Hematopoietic multipotent progenitor cell treated with erythropoietin and hydrocortisone succinate and interleukin-3 and kit ligand, for 15 days (in vitro differentiated cells): ENCODE data around the gene COL15A1.

ENCODE experiments used
- DNase-seq: peaks from one replicate; pipeline ENCODE4 v3.0.0-alpha.2; 2015; ENCODE audit warnings: low spot score

Gene COL15A1

DNA sequence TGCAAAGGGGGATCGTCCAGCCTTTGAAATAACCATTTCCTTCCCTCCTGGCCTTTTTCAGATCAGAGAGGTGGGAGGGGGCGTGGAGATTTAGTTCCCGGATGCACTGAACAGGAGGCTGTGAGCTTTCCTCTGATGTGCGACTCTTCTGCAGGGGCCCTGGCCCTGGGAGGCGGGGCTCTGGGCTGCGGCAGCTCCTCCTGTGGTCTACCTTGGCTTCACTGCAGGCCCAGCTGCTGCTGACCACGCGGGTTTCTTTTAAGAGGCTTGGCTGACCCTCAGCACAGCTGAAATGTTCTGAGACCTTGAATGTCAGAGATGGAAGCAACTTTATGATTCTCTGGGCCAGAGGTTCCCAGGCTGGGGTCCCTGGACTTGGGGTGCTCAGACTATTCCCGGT is 27.0 kb upstream of the COL15A1 start:
- no peak for DNase-seq

DNA sequence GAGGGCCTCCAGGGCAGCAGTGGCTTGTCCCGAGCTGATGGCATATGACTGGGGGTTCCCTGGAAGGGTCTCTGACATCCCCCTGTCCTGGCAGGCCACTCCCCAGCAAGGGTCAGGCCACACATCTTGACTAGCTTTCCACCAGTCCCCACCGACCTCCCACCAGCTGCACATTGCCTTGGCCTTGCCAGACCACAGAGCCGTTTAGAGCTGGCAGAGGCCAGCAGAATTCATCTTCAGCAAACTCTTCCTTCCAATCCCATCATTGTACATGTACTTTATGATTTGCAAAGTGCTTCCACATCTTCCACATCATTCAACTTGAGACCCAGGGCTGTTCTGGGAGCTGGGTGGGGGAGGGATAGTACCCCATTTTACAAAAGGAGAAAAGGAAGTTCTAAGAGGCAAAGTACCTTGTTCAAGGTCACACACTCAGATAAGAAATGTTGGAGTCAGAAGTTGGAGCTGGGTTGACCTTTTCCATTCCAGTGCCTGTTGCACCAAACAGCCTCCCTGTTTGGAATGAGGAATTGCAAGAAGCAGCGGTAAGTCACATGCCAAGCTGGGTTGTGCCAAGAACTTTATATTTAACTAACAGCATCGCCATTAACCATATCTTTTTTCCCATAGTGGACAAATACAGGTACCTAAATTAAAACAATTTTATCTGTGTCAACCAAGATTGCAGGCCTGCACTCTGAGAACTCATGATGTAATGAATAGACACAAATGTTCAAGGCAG is 25.8 kb upstream of the COL15A1 start:
- DNase-seq = no peak

GRCh38 chr9:98921732-98922131 is 22.0 kb upstream of the COL15A1 start:
- DNase-seq = no peak

DNA sequence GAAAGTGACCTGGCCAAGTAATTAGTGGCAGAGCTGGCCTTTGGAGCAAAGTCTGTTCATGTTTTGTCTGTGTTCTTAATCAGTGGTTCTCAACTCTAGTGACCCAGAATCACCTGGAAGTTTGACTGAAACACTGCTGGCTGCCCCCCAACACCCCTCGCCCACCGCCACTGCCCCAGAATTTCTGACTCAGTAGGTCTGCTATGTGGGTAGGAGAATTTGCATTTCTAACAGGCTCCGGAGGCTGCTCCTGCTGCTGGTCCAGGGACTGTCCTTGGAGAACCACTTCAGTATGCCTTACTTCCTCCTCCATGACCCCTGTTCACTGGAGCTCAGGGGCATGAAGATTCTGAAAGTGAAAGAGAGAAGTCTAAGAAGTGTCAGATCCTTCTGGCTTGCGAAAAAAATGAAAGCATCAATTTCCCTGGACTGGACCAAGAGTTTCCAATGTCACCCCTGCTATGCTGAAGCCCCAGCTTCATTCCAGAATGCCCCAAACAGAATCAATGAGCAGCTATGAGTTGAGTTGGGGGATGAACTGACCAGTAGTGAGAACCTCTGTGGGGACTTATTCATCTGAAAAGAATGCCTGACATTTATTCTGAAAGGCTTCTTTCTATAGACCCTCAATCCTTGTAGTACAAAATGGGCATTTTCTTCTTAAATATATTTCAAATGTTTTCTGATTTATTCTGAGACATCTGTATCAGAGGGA is 20.8 kb upstream of the COL15A1 start:
- DNase-seq = no peak

DNA sequence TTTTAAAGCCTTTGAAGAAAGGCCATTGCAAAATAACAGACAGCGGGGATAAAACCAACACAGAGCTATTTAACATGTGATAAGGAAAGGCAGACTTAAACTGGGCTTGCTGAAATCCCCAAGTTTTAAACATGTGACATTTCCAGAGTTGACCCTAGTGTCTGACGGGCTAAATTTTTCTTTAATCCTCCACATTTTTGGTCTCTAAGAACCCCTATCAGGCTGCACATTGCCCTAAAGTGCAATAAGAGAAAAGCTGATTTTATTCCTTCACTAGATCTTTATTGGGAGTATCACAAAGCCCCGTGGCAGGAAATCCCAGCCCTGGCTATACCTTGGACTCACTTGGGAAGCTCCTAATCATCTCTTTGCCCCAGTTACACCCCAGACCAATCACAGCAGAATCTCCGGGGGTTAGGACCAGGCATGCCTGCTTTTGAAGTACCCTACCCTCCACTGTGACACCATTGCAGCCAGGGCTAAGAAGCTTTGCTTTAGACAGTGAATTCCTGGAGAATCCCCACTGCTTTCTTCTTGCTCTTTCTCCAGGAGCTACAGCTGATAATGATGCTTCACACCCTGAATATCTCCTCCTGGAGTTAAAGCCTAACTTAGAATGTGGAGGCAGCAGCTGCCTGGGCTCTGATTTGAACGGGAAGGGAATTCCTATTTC is 20.1 kb upstream of the COL15A1 start:
- no peak for DNase-seq

- DNase-seq = no peak
Observed at GRCh38 chr9:98924946-98925820, 18.5 kb upstream of the COL15A1 start.

- no peak for DNase-seq
Observed at GRCh38 chr9:98925956-98926355, 17.8 kb upstream of the COL15A1 start.

GRCh38 chr9:98927724-98928123 is 16.0 kb upstream of the COL15A1 start:
- DNase-seq = no peak

DNA sequence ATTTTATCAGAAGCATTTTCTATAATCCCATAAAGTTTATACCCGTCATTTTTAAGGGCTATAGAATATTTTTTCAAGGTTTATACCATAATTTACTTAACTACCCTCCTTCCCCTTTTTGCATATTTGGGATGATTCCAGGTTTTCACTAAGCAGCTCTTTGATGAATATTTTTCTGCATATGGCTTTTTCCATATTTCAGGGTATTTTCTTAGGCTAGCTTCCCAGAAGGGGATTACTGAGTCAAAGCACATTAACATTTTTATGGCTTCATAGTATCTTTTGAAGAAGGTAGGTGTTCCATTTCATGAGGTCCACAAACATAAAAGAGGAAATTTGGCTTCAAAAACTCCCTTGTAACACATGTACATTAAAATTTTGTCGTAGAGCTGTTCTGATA is 14.6 kb upstream of the COL15A1 start:
- no peak for DNase-seq

- DNase-seq = no peak
Observed at GRCh38 chr9:98929895-98930341, 13.8 kb upstream of the COL15A1 start.

- DNase-seq = no peak
Observed at GRCh38 chr9:98930792-98931191, 12.9 kb upstream of the COL15A1 start.

GRCh38 chr9:98931600-98932389 is 11.9 kb upstream of the COL15A1 start:
- DNase-seq = peak; percentile 44

DNA sequence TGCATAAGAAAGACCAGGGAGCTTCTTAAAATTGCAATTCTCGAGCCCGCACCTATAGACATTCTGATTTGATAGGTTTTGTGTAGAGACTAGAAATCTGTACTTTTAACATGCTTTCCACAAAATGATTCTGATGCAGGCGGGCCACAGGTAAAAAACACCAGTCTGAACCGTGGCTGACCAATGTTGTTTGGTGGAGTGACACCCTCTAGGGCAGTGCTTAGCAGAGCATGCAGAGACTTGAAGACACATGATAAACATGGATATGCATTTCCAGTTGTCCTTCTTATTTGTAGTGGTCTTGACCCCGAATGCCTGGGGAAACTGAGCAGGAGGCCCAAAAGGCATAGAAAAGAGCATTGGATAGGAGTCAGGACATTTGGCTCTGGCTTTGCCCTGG is 10.5 kb upstream of the COL15A1 start:
- DNase-seq = no peak

DNA sequence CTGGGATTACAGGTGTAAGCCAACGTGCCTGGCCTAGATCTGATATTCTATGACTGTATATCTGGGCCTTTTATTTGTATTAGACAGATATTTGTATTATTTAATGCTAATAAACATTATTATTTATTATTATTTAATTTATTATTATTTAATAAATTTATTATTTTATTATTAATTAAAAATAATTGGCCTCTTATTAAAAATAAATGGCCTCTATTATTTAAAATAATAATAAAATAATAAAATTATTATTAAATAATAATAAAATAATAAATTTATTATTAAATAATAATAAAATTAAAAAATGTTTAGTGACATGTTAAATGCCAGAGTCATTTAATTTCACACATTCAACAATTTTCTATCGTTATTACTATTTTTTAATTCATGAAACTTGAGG is 9.8 kb upstream of the COL15A1 start:
- DNase-seq = no peak

- peak; percentile 73 for DNase-seq
Observed at GRCh38 chr9:98935071-98935505, 8.6 kb upstream of the COL15A1 start.

- DNase-seq = no peak
Observed at GRCh38 chr9:98940276-98940675, 3.4 kb upstream of the COL15A1 start.

- no peak for DNase-seq
Observed at GRCh38 chr9:98941946-98942523, 1.7 kb upstream of the COL15A1 start.

DNA sequence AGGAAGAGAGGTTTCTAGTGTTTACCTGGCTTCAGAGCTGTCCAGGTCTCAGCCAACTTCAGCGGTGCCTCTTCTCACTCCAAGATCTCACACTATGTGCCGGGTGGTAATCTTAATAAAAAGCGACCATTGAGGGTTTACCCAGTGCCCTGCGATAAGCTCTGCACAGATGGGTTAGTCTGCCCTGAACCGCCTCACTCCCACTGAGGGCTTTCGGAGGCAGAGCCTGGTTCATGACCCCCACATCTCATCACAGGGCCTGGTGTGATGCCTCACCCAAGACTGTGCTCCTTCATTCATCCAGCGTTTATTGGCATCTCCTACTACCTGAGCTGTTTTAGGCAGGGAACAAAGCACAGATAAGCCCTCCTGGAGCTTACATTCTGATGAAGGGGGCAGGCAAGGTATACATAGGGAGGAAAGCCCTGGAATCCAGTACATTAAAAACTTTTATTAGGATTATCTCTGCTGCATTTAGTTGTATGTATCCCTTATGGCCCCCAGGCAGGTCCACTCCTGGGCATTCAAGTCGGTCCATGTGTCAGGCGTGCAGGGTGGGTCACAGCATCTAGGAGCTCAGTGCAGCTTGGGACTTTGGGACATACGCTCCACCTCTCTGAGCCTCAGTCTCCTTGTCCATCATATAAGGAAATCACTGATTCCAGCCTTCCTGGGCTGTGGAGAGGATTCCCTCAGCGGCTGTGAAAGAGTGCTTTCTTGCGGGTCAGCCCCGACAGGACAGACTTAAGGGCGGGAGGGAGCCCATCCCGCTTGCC is 613 bp upstream of the COL15A1 start:
- DNase-seq = no peak

DNA sequence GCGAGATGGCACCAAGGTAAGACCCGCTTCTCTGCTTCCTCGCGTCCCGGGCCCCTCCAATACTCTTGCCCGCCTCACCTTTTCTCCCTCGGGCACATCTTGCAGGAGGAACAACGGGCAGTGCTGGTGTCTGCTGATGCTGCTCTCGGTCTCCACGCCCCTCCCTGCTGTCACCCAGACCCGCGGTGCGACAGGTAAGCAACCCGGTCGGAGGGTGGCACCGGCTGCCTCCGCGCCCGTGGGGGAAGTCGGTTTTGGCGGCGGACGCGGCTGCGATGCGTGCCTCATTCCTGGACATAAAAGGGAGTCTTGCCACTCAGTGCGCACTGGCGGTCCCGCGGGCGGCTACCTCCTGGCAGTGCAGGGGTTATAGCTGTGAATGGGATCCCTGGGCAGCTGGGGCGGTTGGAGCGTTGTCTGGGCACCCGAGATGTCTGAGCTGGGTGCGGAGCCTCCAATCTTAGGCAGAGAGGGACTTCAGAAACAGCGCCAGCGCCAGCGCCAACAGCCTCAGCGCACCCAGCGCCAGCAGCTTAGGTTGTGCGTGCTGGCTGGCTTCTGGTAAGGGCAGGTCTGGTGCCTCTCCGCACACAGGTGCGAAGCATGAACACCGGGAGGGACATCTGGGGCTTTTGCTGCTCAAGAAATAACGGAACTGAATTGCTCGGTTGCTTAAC is 488 bp downstream of the COL15A1 start:
- no peak for DNase-seq

DNA sequence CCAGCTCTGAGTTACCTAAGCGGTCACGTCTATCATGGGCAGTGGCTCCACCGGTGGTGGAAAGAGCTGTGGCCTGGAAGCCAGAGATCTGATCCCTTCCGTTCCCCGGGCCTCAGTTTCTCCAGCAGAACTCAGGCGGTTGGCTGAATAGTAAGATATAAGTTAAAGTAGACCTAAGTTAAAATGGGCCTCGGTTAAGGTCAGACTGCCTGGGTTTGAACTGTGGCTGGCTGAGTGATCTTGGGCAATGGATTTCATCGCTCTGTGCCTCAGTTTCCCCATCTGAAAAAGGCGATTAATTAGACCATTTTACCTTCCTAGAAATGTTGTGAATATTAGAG is 997 bp downstream of the COL15A1 start:
- no peak for DNase-seq
